GM10847 (cell line): ENCODE data around the gene MBLAC2.

ENCODE experiments used
- POLR2A ChIP-seq: IDR thresholded peaks from 2 replicates; pipeline ENCODE4 v1.6.1; 2011; ENCODE audit not compliant: insufficient read length; ENCODE audit errors: extremely low read depth

The MBLAC2 gene

DNA sequence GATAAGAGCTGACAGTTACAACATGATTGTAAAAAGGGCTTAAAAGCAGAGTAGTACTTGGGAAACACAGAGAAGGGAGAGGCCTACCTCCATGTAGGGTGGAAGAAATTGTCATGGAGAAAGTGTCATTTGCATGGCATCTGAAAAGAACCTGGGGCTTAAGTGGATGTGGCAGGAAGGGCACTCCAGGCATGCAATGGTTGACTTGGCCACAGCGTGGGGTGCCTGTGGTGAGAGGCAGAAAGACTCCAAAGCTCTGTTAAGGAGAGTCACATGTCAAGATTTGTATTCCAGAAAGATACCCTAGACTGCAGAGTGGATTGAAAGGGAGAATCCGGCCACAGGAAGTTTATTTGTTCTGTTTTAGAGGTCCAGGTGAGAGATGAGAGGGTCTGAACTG, 2.5 kb upstream of the MBLAC2 start:
- no peak for TF ChIP-seq POLR2A

DNA sequence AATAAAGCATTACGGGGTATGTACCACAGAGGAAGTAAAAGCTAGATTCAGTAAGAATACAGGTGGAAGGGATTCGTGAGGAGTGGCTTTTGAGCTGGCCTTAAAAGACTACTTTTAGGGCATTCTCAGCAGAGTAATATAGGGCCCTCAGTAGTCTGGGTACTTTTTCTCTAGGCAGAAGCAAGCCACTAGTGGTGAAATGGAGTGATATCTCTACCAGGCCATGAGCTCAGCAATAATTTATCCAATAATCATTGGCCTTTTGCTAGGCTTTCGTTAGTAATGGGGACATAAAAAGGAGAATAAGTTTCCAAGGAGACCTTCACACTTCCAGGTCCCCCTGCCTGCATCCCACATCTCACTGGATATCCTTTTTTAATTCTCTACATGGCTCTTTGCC, 1.8 kb upstream of the MBLAC2 start:
- no peak for TF ChIP-seq POLR2A

DNA sequence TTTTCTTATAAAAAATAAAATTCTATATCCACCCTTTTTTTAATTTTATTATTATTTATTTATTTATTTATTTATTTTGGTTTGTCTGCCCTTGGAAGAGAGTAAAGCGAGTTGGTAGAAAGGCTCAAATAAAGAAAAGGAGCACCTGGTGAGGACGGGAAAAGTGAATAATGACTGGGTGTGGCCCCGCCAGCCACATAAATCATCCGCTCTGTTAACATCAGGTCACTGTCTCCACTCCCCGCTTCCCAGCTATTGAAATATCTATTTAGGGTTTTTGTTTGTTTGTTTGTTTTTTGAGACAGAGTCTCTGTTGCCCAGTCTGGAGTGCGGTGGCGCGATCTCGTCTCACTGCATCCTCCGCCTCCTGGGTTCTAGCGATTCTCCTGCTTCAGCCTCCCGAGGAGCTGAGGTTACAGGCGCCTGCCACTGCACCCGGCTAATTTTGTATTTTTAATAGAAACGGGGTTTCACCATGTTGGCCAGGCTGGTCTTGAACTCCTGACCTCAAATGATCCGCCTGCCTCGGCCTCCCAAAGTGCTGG, 937 bp upstream of the MBLAC2 start:
- TF ChIP-seq POLR2A = no peak

DNA sequence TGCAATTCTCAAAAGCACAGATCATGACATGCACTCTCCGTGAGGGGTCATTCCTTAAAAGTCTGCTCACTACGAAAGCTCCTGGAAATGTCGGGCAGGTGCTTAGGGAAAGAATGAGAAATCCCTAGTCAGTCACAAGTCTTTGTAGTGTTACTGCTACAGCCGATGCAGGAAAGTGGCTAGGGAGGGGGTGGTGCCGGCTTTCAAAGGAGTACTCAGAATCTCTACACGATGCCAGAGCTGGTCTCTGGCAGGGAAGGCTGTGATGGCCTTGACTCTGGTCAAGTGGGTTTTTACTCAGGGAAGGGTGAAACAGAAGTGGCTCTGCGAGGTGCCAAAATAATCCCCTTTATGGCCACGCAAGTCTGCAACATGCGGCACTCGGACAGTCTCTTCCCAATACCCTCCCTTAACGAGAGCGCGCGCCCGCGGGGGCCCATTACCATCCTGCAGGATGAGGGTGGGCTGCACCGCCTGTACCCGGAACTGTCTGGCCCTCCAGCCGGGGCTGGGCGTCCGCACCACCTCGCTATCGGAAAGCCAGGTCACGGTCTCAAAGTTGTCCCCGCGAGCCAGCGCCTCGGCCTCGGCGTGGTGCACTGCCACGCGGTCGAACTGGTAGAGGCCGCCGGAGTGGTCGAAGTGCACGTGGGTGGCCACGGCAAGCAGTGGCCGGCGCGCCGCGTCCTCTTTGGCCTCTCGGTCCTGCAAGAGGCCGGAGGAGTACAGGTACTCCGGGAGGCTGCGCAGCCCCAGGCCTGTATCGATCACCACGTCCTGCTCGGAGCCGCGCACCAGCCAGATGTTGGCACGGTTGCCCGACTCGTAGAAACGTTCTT, 956 bp downstream of the MBLAC2 start:
- TF ChIP-seq POLR2A = no peak

DNA sequence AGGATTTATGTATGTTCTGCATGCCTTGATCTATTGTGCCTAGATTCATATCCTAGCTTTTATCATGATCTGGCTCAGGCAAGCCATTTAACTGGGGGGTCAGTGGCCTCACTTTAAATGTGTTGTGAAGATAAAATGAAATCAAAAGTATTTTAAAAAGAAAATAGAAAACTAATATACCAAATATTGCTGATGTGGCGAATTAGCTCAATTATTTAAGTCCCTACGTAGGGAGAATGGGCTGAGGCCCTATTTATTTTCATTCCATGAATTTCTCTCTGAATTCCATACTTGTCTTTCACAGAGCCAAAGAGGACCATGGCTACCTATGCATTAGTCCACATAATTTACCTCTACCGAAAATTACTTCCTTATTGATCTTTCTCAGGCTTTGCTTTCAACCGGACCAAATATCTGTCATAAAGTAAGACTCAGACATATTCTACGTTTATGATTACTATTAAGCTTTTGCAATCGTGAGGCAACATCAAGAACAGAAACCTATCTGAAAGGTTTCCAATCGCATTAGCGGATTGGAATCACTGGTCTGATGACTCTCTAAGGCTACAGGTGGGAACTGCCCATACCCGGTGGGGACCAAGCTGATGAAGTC, 1.7 kb downstream of the MBLAC2 start:
- TF ChIP-seq POLR2A = no peak

DNA sequence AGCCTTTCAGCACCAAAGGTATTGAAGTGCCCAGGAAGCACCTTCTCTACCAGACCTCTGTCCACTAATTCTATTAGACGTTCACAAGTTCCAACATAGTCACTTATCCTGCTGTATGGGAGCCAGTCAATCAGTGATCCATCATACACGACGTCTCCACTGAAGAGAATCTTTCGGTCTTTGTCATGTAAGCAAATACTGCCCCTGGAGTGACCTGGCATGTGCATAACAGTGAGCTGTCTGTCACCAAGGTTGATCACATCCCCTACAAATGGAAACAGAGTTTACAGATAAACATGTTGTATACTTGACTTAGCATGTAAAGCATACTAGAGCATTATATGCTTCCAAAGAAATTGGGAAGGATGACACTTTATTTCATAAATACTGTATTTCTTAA, 13.3 kb downstream of the MBLAC2 start:
- no peak for TF ChIP-seq POLR2A

DNA sequence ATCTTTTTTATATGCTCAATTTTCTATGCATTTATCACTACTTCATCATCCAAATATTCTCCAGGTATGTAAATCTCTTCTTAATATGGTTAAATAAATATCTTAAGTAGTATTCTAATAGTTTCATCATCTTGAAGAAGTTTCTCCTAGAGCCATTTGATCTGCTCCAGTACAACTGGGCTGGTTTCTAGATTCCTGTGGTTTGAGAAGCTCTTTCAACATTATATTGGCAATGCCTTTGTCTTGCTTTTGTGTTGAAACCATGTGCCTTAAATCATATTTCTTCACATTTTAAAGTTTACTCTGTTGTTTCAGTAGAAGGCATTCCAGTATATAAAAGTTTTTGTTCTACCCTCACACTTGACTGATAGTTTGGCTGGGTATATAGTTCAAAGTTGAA, 27.6 kb downstream of the MBLAC2 start:
- no peak for TF ChIP-seq POLR2A

DNA sequence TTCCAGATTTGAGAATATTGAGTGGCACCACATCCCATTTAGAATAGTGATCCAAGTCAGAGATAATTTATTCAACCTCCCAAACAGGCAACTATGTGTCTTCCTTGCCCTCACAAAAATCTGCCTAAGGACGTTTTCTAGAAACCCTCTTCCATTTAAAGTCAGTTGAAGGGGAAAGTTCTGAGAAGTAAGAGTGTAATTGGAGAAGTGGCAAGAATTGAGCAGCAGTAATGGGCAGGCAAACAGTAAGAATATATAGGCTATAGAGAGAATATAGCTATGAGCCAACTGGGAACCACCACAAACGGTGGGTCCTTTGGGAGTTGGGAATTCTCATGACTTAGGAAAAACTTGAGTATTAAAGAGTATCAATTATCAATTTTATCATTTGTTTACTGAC, 33.9 kb downstream of the MBLAC2 start:
- no peak for TF ChIP-seq POLR2A

DNA sequence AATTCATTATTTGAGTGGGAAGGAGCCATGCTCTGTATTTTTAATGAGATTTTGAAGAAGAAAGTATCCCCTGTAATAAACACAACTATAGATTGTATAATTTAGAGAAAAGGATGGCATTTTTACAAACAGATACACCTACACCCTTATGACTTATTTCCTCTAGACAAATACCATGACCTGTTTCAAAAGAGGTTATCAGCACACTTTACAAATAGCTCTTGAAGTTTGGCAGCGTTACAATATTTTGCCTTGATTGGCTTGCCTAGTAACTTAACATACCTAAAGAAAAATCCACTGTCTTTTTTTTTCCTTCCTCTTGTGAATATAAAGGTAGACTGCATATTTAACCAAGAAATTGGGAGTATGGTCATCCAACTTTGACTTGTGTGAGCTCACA, 36.5 kb downstream of the MBLAC2 start:
- no peak for TF ChIP-seq POLR2A

DNA sequence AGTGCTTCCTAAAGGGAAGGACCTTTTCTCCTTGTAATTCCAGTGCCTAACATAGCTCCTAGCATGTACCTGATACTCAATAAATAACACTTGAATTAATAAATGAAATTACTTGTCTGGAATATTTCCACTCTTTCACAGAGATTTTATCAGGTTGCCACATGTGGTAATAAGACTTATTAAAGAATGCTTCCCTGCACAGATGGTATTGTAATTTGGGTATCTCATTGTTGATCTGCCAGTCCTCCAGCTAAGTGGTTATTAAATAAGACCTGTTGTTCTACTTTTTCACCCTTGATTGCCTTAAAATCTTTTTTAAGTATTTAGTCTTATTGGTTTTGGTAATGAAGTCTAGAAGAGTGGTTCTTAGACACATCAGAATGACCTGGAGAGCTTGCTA, 36.9 kb downstream of the MBLAC2 start:
- no peak for TF ChIP-seq POLR2A

DNA sequence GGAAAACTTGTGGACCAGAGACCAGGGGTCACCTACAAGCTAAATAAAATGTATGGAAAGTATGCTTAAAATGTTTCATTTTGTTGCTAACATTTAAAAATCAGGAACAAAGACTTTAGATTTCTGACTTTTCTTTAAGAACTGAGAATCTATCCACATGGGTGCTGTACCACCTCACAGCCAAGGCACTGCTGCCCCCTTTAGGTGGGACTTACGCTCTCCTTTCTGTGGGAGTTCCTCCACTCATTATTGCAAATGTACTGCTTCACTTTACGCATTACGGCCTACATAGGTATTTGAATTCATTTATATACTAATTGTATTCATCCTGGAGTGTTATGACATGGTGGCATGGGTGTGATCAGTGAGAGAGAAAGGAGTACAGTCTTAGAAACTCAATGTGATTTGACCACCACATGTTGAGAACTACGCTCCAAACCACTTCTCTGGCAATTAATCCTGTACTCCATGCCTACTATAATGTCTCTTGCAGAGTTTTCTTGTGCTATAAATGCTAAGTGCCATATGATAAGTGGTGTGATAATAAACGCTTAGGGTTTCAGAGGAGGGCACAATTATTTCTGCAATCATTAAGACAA, 40.4 kb downstream of the MBLAC2 start:
- no peak for TF ChIP-seq POLR2A

DNA sequence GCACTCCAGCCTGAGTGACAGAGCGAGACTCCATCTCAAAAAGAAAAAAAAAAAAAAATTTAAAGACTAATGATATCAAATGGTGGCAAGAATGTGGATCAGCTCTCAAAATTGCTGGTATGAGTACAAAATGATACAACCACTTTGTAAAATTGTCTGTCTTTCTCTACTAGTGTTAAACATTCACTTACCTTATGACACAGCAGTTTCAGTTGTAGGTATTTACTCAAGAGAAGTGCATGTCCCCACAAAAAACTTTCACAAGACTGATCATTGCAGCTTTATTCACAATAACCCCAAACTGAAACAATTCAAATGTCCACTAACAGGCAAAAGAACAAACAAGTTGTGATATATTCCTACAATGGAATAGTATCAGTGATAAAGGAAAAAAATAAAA, 50.3 kb downstream of the MBLAC2 start:
- TF ChIP-seq POLR2A = no peak

DNA sequence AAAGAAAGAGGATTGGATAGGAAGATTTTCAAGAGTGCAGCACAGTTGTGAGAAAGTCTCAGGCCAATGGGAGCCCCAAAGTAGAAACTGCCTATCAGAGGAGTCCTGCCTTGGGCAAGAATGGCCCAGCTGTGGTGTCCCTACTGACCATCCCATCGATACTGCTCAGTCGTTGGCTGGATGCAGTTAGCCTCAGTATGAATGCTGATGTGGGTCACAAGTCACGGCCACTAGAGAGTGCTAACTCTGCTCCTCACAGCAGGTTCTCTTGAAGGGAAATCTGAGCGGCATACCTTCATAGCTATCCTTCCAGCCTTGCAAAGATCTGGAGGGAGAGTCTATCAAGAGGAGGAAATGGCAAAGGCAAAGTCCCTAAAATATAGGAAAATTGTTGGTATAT, 53.4 kb downstream of the MBLAC2 start:
- TF ChIP-seq POLR2A = no peak

DNA sequence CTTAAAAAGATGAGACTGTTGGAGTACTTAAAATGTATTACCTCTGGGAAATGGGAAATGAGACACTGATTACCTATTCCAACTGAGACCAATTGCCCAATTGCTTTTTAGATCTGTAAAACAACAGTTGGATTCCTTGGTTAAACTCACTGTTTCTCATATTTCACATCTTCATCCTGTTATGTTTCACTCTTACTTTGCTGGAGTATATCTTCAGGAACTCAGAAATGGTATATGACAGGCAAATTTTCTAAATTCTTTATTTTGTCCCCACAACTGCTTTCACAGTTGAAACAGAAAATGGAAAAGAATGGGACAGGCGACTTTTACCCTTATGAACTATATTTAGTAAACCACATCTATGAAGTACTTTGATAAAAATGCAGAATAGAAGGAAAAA, 56.4 kb downstream of the MBLAC2 start:
- TF ChIP-seq POLR2A = no peak

DNA sequence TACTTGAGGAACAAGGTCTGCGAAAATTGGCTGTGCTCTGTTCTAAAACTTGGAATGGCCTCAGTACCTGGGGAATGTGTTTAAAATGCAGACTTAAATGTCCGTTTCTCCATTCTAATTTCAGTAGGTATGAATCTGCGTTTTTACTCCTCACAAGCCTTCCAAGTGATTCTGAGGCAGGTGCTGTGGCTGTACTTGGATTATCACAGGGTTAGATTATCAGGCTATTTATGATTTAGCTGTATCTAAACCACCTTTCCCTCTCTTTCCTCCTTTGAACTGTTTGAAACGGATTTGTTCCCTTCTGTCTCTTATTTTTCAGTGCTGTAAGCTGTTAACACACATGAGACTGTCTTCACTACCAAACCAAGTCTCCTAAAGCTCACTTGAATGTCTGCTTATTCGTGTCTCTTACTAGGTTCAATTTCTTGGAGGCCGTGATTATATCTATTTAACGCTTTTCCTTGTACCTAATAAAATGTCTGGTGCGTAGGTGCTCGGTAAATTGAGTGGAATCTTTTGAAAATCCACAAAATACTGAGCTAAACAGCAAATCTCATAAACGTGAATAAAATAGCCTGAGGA, 64.3 kb downstream of the MBLAC2 start:
- no peak for TF ChIP-seq POLR2A
